ENCODE data around the gene ATP1B3.
"Not testable (repeated sequence)": the region's sequence is repeated elsewhere in the genome, so short reads cannot be mapped to it uniquely, and the experiment has no call there.

Gene ATP1B3

DNA sequence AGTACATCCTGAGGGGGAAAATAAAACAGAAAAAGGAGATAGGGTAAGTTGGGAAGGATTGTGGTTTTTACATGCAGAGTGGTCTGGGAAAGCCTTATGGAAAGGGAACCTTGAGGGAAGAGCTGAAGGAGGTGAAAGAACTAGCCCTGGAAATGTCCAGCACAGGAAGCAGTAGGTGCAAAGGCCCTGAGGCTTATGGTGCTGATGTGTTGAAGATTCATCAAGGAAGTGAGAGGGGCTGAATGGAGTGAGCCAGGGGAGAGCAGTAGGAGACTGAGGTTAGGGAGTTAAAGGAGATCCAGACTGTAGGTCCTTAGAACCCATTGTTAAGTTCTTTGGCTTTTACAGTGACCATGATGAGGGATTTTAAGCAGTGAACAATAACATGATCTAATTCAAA is 33.0 kb downstream of the ATP1B3 start:
- DNase-seq: no peak

DNA sequence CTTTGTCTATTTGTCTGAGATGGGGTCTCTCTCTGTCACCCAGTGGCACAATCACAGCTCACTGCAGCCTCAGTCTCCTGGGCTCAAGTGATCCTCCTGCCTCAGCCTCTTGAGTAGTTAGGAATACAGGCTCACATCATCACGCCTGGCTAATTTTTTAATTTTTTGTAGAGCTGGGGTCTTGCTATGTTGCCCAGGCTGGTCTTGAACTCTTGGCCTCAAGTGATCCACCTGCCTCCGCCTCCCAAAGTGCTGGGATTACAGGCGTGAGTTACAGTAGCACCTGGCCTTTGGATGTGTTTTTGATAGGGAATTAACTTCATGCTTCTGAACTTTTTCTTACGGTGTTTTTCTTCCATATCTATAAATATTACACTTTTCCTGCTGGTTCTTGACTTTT is 33.5 kb downstream of the ATP1B3 start:
- not testable (repeated sequence) for DNase-seq

DNA sequence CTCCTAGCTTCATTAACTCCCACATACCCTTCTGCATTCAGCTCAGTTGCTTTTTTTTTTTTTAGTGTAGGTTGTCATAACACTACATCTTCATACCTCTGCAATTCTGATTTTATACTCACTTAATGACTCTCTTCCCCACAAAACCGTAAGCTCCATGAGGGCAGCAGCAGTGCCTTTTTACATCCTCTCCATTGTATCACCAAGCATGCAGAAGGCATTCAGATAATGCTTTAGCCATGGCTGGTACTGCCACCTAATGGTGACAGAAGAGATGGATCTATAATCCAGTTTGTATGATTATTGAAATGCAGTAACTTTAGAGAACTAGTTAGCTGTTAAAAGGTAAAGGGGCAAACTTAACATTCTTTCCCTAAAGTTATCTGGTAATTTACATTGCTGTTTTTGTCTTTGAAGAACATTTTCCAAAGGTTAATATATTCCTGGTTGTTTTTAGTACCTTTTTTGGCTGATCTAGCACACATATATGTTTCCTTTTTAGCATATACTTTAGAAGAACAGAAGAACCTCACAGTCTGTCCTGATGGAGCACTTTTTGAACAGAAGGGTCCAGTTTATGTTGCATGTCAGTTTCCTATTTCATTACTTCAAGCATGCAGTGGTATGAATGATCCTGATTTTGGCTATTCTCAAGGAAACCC is 36.8 kb downstream of the ATP1B3 start:
- peak; percentile 26 to 60 (median 27) for DNase-seq

- no peak for DNase-seq
Measured at GRCh38 chr3:141914311-141914710, 37.9 kb downstream of the ATP1B3 start.

GRCh38 chr3:141915016-141915415 is 38.6 kb downstream of the ATP1B3 start:
- DNase-seq: no peak

- no peak for DNase-seq
Measured at GRCh38 chr3:141915766-141916165, 39.3 kb downstream of the ATP1B3 start.

- DNase-seq: no peak
Measured at GRCh38 chr3:141920701-141921100, 44.3 kb downstream of the ATP1B3 start.

- no peak for DNase-seq
Measured at GRCh38 chr3:141921316-141921715, 44.9 kb downstream of the ATP1B3 start.

DNA sequence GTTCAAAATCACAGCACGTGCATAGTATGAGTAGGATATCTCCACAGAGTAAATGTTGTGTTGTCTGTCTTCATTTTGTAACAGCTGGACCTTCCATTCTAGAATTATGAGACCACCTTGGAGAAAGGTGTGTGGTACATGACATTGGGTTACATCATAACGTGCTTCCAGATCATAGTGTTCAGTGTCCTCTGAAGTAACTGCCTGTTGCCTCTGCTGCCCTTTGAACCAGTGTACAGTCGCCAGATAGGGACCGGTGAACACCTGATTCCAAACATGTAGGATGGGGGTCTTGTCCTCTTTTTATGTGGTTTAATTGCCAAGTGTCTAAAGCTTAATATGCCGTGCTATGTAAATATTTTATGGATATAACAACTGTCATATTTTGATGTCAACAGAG is 49.2 kb downstream of the ATP1B3 start:
- peak in 1 of 3 experiments; percentile 8 for DNase-seq

DNA sequence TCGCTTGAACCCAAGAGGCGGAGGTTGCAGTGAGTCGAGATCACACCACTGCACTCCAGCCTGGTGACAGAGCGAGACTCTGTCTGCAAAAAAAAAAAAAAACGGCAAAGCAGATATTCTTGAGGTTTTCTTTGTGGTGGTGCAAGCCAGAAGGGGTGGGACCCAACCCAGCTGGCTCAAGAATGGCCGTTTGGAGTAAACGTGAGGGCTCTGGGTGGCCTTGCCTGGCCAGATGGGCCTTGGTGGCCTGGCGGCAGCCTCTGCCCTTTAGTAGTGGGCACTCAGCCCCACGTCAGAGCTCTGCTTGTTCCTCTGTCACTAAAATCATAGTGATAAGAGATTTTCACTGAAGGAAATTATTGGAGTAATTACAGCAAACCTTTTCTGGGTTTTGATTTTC is 50.5 kb downstream of the ATP1B3 start:
- no peak for DNase-seq

GRCh38 chr3:141928631-141929270 is 52.3 kb downstream of the ATP1B3 start:
- DNase-seq: no peak

DNA sequence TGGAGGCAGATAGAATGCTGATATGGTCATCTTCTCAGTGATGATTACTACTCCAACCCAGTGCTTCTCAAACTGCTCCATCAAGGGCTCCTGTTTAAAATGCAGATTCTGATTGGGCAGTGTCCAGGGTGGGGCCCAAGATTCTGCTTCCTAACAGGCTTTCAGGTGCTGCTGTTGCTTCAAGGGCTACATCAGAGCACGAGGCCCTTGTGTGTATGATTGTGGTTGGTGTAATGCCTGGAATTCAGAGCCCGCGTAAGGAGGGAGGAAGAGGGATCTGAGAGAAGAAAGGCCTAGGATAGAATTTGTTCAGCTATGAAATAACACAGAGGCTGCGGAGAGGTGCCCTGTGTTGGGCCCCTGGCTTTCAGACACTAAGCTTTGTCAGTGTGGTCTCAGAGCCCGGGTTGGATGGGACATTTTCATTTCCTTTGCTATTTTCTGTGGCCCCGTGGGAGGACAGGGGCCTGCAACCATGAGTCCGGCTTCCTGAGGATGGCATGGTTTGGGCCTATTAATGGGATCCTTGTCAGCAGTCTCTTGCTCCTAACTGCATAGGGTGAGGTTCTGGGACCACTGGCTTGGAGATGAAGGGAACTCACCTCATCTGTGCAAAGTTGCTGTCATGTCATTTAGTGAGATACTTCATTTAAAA is 53.0 kb downstream of the ATP1B3 start:
- no peak for DNase-seq

DNA sequence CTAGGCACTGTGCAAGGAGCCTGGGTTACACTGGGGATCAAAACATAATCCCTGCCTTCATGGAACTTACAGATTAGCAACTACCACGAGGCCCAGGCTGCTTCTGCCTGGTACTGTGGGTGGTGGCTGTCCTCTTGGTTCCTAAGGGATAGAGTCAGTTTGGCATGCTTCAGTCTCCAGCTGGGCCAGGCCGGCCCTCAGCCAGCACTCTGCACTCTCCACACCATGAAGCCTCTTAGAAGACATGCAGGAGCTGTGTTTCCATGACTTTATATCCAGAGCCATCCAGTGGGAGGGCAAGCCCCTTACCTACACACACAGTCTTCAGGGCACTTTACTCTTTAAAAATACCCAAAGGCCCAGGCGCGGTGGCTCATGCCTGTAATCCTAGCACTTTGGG is 54.4 kb downstream of the ATP1B3 start:
- no peak for DNase-seq

- no peak for DNase-seq
Measured at GRCh38 chr3:141933421-141934300, 57.2 kb downstream of the ATP1B3 start.

GRCh38 chr3:141934354-141934753 is 57.9 kb downstream of the ATP1B3 start:
- DNase-seq: no peak

DNA sequence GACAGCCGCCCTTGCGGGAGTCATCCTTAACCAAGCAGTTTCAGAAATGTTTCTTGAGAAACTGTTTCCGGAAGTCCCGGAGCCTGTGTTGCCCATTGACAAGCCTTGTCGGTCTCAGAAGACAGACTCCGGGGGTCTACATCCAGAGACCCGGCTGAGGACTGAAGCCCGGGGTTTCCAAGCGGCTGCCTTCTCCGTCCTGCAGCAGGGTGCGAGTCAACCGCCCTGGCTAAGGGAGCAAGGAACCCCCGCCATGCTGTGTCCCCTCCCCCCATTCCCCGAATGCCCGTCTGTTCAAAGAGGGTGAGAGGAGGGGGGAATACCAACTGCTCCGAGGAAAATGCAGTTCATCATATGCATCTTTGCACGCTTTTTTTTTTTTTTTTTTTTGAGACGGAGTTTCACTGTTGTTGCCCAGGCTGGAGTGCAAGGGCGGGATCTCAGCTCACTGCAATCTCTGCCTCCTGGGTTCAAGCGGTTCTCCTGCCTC is 61.6 kb downstream of the ATP1B3 start:
- no peak for DNase-seq

DNA sequence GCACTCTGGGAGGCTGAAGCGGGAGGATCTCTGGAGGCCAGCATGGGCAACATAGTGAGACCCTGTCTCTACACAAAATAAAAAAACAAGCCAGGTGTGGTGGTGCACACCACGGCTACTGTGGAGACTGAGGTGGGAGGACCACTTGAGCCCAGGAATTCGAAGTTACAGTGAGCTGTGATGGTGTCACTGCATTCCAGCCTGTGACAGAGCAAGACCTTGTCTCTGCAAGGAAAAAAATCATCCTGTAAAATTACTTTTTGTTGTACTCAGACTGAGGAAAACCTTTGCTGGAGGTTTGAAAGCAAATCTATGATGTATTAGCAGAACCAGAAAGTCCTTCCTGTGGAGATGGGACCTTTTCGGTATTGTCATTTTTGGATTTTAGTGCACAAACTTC is 63.3 kb downstream of the ATP1B3 start:
- DNase-seq: no peak

- peak in 2 of 3 experiments; percentile 23 to 53 for DNase-seq
Measured at GRCh38 chr3:141940194-141940776, 63.8 kb downstream of the ATP1B3 start.

DNA sequence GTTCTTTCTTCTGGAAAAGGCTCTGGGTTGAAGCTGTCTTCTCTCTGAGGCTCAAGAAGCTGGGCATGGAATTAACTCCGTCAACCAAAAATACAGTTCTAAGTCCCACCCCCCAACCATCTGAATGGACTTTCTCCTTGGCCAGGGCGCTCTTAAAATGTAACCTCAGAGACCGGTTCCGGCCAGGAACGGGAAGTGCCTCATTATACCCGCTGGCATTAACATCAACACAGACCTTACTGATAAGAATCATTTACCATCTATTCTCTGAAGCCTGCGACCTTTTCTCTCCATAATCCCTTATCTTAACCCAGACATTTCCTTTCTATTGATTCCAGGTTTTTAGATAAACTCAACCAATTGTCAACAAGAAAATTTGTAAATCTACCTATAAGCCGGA is 64.7 kb downstream of the ATP1B3 start:
- no peak for DNase-seq

- DNase-seq: no peak
Measured at GRCh38 chr3:141942006-141942405, 65.6 kb downstream of the ATP1B3 start.

GRCh38 chr3:141945726-141946485 is 69.5 kb downstream of the ATP1B3 start:
- no peak for DNase-seq

DNA sequence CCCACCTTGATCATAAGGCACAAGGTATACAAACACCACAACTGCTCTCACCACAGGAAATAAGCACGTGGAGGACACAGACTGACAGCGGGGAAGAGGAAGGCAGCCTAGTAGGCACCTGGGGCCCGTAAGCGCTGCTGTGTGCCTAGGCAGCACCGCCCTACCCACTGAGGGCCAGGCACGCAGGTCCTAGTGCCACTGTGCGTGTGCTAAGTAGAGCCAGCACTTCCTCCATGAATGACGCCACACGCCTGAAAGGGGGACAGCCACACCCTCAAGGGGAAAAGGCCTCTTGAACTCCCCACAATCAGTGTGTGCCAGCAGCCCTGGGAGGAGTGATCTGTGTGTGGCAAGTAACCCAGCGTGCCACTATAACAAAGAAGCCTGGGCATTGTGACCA is 73.0 kb downstream of the ATP1B3 start:
- no peak for DNase-seq

Data from NCI-H1417 (cell line).